ENCODE measurements around the gene FILIP1L. TPM values are rescaled to one million over a fixed set of nuclear protein-coding genes. Genes with fewer than 3 reads are reported as not detected.

The FILIP1L gene
- total RNA-seq, 1 experiment from 2014 or later = 15.5 TPM

DNA sequence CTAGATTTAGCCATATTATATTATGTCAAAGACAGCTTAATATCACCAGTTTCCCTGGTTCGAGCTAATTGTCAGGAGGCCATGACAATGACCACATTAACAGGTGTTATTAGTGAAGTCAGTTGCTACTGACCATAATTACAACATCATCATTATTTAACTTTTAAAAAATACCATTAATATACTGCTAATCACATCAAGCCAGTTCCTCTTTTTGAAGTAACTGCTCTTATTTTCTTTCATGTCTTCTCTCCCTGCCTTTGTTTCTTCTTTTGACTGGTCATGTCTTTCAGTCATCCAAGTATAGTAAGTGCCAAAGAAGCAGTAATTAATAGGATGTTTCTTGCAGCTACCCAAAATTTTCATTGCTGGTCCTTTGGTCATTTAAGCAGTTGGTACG lies 235.0 kb downstream of the FILIP1L start:
- H3K9me3 ChIP-seq = no peaks in the 10 kb centered on the region
- H3K4me1 ChIP-seq = peaks cover 7% of the 10 kb centered on the region
- POLR2A ChIA-PET = no interaction called here
- Mint-ChIP-seq H3K27me3 (ENCODE audit: insufficient read depth, unreplicated experiment) (no peaks in the 10 kb centered on the region), H3K27ac (ENCODE audit: unreplicated experiment) (no peak overlapping the region), H3K4me3 (ENCODE audit: unreplicated experiment) (no peak overlapping the region), H3K9me3 (ENCODE audit: unreplicated experiment) (no peaks in the 10 kb centered on the region), H3K36me3 (ENCODE audit: insufficient read depth, unreplicated experiment) (peaks cover under 1% of the 10 kb centered on the region), H3K4me1 (ENCODE audit: low read depth, unreplicated experiment) (peaks cover 5% of the 10 kb centered on the region)
- CTCF ChIA-PET = no interaction called here
- no peak for DNase-seq
- TF ChIP-seq, protein P1, sequence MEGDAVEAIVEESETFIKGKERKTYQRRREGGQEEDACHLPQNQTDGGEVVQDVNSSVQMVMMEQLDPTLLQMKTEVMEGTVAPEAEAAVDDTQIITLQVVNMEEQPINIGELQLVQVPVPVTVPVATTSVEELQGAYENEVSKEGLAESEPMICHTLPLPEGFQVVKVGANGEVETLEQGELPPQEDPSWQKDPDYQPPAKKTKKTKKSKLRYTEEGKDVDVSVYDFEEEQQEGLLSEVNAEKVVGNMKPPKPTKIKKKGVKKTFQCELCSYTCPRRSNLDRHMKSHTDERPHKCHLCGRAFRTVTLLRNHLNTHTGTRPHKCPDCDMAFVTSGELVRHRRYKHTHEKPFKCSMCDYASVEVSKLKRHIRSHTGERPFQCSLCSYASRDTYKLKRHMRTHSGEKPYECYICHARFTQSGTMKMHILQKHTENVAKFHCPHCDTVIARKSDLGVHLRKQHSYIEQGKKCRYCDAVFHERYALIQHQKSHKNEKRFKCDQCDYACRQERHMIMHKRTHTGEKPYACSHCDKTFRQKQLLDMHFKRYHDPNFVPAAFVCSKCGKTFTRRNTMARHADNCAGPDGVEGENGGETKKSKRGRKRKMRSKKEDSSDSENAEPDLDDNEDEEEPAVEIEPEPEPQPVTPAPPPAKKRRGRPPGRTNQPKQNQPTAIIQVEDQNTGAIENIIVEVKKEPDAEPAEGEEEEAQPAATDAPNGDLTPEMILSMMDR (IDR thresholded peaks at IDR 0.05; ENCODE audit: insufficient read depth in 1 of 2, low read depth in 1 of 2, low read length in 1 of 2, severe bottlenecking in 1 of 2, unreplicated experiment in 1 of 2) = no peak
- no peaks in the 10 kb centered on the region for H3K36me3 ChIP-seq (ENCODE audit: control insufficient read depth, insufficient read depth, low read length)
- H3K27me3 ChIP-seq (replicated peaks; ENCODE audit: control insufficient read depth, insufficient read depth, low read length) = no peaks in the 10 kb centered on the region
- H3K4me3 ChIP-seq (ENCODE audit: low read depth, low read length) = no peak overlapping the region
- BruUV-seq (replicated peaks) = no TSS peak
- intact Hi-C loops (cut with micrococcal nuclease; ENCODE audit: unreplicated experiment) = loop anchor here (5.0 kb wide), 1 partner anchor 168 kb away; no protein-coding TSS in a partner anchor

DNA sequence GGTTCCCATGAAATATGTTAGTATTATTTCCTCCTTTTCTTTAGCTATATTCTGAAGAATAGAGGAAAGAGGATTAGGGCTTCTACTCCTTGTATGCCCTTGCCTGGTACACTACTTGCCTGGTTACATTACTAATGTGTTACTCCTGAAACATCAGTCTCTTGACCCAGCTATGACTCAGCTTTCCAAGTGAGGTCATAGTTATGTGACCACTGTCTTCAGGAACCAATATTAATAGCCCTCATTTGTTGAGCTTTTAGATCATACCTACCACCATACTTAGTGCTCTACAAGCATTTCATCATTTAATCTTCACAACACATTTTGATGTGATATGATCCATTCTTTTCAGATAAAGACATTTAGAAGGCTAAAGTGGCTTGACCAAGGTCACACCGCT lies 236.3 kb downstream of the FILIP1L start:
- ChIA-PET POLR2A (no interaction called here), CTCF (interaction anchor here (0.7 kb wide), 2 partner anchors 215 to 376 kb away, joined by 3 read pairs; no protein-coding TSS in a partner anchor)
- Mint-ChIP-seq H3K4me3 (ENCODE audit: unreplicated experiment) (no peak overlapping the region), H3K27ac (ENCODE audit: unreplicated experiment) (no peak overlapping the region), H3K27me3 (ENCODE audit: insufficient read depth, unreplicated experiment) (no peaks in the 10 kb centered on the region), H3K9me3 (ENCODE audit: unreplicated experiment) (no peaks in the 10 kb centered on the region), H3K36me3 (ENCODE audit: insufficient read depth, unreplicated experiment) (peaks cover 12% of the 10 kb centered on the region), H3K4me1 (ENCODE audit: low read depth, unreplicated experiment) (no peaks in the 10 kb centered on the region)
- H3K4me1 ChIP-seq = peaks cover 19% of the 10 kb centered on the region
- TF ChIP-seq, protein P1 (IDR thresholded peaks at IDR 0.05; ENCODE audit: insufficient read depth in 1 of 2, low read depth in 1 of 2, low read length in 1 of 2, severe bottlenecking in 1 of 2, unreplicated experiment in 1 of 2) = no peak
- no peak overlapping the region for H3K4me3 ChIP-seq (ENCODE audit: low read depth, low read length)
- BruUV-seq (replicated peaks) = no TSS peak
- H3K36me3 ChIP-seq (ENCODE audit: control insufficient read depth, insufficient read depth, low read length) = no peaks in the 10 kb centered on the region
- no peaks in the 10 kb centered on the region for H3K9me3 ChIP-seq
- intact Hi-C loops (cut with micrococcal nuclease; ENCODE audit: unreplicated experiment) = loop anchor here (5.0 kb wide), 1 partner anchor 169 kb away; no protein-coding TSS in a partner anchor
- no peaks in the 10 kb centered on the region for H3K27me3 ChIP-seq (replicated peaks; ENCODE audit: control insufficient read depth, insufficient read depth, low read length)
- DNase-seq = no peak

DNA sequence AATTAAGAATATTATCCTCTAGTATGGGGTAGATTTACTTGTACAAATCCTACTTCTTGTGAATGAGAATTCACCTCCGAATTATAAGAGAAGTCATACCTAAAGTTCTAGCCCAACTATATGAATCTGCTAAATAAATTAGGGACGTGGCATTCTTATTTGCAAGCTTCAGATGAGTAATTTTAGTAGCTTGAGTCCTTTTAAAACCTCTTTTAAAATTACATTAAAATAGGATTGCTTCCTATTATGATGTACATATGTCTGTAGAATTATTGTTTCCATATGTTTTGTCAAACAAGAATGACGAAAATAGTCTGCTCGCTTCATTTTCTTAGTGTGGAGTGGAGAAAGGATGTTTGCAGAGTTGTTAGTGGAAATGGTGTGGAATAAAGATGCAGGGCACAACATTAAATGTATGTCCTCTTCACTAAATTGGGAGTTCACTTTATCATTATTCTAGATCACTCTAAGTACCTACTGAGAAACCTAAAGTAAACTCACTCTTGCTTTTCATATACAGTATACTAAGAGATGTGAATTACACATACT lies 237.2 kb downstream of the FILIP1L start:
- CTCF ChIA-PET = no interaction called here
- TF ChIP-seq, protein P1 (IDR thresholded peaks at IDR 0.05; ENCODE audit: insufficient read depth in 1 of 2, low read depth in 1 of 2, low read length in 1 of 2, severe bottlenecking in 1 of 2, unreplicated experiment in 1 of 2) = no peak
- no peaks in the 10 kb centered on the region for H3K27me3 Mint-ChIP-seq (ENCODE audit: insufficient read depth, unreplicated experiment)
- Histone ChIP-seq H3K4me1 (peaks cover 28% of the 10 kb centered on the region), H3K9me3 (no peaks in the 10 kb centered on the region), H3K36me3 (ENCODE audit: control insufficient read depth, insufficient read depth, low read length) (no peaks in the 10 kb centered on the region), H3K4me3 (ENCODE audit: low read depth, low read length) (no peak overlapping the region), H3K27me3 (replicated peaks; ENCODE audit: control insufficient read depth, insufficient read depth, low read length) (no peaks in the 10 kb centered on the region)
- H3K27ac Mint-ChIP-seq (ENCODE audit: unreplicated experiment) = peak overlapping the region; percentile 32
- no TSS peak for BruUV-seq (replicated peaks)
- peaks cover 15% of the 10 kb centered on the region for H3K36me3 Mint-ChIP-seq (ENCODE audit: insufficient read depth, unreplicated experiment)
- POLR2A ChIA-PET = no interaction called here
- intact Hi-C loops (cut with micrococcal nuclease; ENCODE audit: unreplicated experiment) = loop anchor here (5.0 kb wide), 1 partner anchor 170 kb away; no protein-coding TSS in a partner anchor
- H3K4me3 Mint-ChIP-seq (ENCODE audit: unreplicated experiment) = peak overlapping the region; percentile 82
- H3K9me3 Mint-ChIP-seq (ENCODE audit: unreplicated experiment) = no peaks in the 10 kb centered on the region
- H3K4me1 Mint-ChIP-seq (ENCODE audit: low read depth, unreplicated experiment) = peaks cover 7% of the 10 kb centered on the region
- DNase-seq = no peak
